ENCODE results near the gene MAP1LC3B2.

The MAP1LC3B2 gene

DNA sequence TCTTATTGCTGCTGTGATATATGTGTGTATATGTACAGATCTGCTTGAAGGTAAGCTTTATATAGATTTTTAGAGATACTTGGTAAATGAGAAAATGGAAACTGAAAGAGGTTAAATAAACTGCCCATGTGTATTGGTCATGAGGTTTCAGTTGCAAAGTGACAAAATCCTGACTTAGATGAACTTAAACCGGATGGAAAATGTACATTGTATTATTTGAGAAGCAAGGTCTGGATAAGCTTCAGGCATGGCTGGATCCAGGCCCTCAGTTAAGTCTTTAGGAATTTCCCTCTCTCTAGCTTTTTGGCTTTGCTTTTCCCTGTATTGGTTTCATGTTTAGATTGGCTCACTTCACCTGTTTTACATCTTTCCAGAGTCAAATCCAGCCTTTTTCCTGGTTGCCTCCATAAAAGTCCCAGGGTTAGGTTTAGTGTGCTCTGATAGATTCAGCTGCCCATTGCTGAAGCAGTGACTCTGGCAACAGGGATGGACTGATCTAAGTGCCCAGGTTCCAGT lies 21.0 kb upstream of the MAP1LC3B2 start:
- TF ChIP-seq, protein P1, sequence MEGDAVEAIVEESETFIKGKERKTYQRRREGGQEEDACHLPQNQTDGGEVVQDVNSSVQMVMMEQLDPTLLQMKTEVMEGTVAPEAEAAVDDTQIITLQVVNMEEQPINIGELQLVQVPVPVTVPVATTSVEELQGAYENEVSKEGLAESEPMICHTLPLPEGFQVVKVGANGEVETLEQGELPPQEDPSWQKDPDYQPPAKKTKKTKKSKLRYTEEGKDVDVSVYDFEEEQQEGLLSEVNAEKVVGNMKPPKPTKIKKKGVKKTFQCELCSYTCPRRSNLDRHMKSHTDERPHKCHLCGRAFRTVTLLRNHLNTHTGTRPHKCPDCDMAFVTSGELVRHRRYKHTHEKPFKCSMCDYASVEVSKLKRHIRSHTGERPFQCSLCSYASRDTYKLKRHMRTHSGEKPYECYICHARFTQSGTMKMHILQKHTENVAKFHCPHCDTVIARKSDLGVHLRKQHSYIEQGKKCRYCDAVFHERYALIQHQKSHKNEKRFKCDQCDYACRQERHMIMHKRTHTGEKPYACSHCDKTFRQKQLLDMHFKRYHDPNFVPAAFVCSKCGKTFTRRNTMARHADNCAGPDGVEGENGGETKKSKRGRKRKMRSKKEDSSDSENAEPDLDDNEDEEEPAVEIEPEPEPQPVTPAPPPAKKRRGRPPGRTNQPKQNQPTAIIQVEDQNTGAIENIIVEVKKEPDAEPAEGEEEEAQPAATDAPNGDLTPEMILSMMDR (conservative IDR thresholded peaks at IDR 0.05), result no peak
- H3K27ac ChIP-seq, result no peak overlapping the region

DNA sequence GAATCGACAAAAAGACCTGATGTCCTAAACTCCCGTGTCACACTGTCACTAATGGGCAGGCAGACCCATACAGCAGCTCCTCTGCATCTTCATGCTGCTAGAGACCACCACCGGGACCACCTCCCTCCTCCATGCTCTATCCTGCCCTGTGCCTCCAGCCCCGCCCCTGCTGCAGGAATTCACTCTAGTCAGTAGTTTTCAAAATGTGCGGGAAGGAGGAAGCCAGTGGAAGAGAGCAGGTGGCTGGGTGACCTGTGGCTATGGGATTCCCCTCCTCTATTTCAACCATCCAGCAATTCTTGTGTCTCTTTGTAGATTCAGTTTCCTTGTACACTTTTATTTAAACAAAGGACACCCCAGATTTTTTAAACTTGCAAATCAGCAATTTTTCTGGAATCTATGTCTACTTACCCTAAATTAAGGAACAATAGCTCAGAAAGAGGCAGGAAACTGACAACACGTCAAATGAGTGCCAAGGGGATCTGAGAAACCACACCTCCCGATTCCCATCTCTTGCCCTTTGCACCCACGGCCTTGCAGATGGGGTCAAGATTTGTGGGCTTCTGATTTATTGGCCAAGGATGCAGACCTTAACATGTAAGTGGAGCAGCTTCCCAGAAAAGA lies 20.4 kb upstream of the MAP1LC3B2 start:
- H3K27ac ChIP-seq, result peak overlapping the region; percentile 23

DNA sequence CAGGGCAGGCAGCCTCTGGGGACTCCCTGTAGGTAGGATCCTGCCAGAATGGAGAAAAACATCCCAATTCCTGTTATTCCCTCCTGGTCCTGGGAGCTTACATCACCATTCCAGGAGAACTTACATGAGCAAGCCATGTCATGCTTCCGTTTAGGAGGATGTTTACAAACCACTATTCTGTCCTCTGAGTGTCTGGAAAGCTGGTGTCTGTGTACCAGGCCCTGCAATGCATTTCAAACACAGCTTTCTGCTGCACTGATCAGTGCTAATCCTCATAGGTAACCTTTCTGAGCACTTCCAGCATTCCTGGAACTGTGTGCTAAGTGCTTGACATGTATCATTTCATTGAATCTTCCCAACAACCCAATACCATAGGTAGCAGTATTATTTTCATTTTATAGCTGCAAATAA lies 19.8 kb upstream of the MAP1LC3B2 start:
- TF ChIP-seq, protein P1 (conservative IDR thresholded peaks at IDR 0.05), result no peak
- H3K27ac ChIP-seq, result peak overlapping the region; percentile 23

More for the DNA sequence above, 20.4 kb upstream of the MAP1LC3B2 start:
- TF ChIP-seq, protein P1 (conservative IDR thresholded peaks at IDR 0.05), result no peak

DNA sequence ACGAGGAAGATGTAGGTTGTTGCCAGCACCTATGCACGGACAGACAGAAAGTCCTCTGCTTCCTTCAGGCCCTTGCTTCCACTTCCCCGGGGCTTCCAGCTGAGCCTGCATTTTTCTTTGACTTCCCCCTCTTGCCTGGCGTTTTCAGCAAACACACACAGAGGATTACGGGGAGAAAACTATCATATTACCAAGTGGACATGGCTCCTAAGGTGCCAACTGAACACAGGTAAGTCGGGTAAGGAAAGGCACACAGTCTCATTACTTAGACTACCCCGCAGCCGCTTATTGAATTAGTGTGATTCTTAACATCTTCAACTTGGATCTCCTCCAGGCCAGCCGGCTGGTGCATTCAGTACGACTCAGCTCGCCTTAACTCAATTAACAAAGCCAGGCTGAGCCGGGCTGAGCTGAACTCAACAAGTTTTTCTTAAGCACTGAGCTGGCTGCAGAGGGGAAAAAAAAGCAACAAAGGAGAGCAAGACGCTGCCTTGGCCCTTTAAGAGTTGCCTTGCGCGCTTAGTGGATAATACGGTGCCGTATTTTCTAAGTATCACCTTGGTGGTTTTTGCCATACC lies 19.2 kb upstream of the MAP1LC3B2 start:
- peak overlapping the region; percentile 23 for H3K27ac ChIP-seq

DNA sequence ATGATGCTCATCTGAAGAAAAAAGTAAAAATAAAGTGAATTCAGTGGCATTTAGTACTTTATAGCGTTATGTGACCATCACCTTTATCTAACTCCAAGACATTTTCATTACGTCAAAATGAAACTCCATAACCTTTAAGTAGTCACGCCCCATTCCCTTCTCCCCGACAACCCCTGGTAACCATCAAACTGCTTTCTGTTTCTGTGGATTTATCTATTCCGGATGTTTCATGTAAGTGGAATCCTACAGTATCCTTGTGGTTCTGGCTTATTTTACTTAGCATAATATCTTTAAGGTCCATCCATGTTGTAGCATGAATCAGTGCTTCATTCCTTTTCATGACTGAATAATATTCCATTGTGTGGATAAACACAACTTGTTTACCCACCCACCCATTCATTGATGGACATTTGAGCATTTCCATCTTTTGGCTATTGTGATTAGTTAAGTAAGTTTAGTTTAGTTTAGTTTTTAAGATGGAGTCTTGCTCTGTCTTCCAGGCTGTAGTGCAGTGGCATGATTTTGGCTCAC lies 18.5 kb upstream of the MAP1LC3B2 start:
- TF ChIP-seq, protein P1 (conservative IDR thresholded peaks at IDR 0.05), result no peak
- H3K27ac ChIP-seq, result no peak overlapping the region

More for the DNA sequence above, 19.2 kb upstream of the MAP1LC3B2 start:
- TF ChIP-seq, protein P1 (conservative IDR thresholded peaks at IDR 0.05), result no peak

DNA sequence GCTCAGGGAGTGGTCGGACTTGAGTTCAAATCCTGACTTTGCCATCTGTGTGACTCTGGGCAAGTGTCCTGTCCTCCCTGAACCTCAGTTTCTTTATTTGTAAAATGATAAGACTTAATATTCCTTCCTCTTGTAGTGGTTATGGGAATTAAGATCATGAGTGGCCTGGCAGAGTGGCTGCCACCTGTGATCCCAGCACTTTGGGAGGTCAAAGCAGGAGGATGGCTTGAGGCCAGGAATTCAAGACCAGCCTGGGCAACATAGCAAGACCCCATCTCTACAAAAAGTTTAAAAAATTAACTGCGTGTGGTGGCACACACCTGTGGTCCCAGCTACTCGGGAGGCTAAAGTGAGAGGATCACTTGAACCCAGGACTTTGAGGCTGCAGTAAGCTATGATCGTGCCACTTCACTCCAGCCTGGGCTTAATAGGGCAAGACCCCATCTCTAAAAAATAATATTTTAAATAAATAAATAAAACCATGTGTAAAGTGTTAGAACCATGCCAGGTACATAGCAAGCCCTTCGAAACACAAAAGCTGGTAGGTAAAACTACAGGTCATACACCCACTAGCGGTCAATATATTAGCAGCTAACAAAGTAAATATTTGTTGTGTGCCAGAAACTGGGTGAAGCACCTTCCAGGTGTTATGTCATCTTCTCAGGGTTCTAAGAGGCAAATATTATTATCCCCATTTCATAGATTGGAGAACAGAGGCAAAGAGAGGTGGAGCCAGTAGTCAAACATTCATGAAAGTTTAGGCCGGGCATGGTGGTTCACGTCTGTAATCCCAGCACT lies 17.4 kb upstream of the MAP1LC3B2 start:
- TF ChIP-seq, protein P1 (conservative IDR thresholded peaks at IDR 0.05), result no peak
- no peak overlapping the region for H3K27ac ChIP-seq
